ENCODE results near the gene SSTR5. TPM values are rescaled to one million over a fixed set of nuclear protein-coding genes. Genes with fewer than 3 reads are reported as not detected.

The SSTR5 gene
- total RNA-seq, 1 donor from 2014 or later: not detected

- no peak for DNase-seq (ENCODE audit: low read depth)
- H3K4me3 ChIP-seq (ENCODE audit: low read depth, low read length): no peak overlapping the region
- TF ChIP-seq CTCF (conservative IDR thresholded peaks at IDR 0.05; ENCODE audit: low read depth, low read length): no peak
Measured at GRCh38 chr16:1034230-1035065, 38.1 kb upstream of the SSTR5 start.

GRCh38 chr16:1035066-1035415 is 37.5 kb upstream of the SSTR5 start:
- TF ChIP-seq CTCF (conservative IDR thresholded peaks at IDR 0.05; ENCODE audit: low read depth, low read length): no peak
- no peak overlapping the region for H3K4me3 ChIP-seq (ENCODE audit: low read depth, low read length)
- no peak for DNase-seq (ENCODE audit: low read depth)

GRCh38 chr16:1036166-1036565 is 36.4 kb upstream of the SSTR5 start:
- TF ChIP-seq CTCF (conservative IDR thresholded peaks at IDR 0.05; ENCODE audit: low read depth, low read length): no peak
- DNase-seq (ENCODE audit: low read depth): no peak
- no peak overlapping the region for H3K4me3 ChIP-seq (ENCODE audit: low read depth, low read length)

GRCh38 chr16:1036726-1037393 is 35.7 kb upstream of the SSTR5 start:
- H3K4me3 ChIP-seq (ENCODE audit: low read depth, low read length): no peak overlapping the region
- TF ChIP-seq CTCF (conservative IDR thresholded peaks at IDR 0.05; ENCODE audit: low read depth, low read length): no peak
- DNase-seq (ENCODE audit: low read depth): no peak

GRCh38 chr16:1037394-1038257 is 34.9 kb upstream of the SSTR5 start:
- TF ChIP-seq CTCF (conservative IDR thresholded peaks at IDR 0.05; ENCODE audit: low read depth, low read length): no peak
- no peak overlapping the region for H3K4me3 ChIP-seq (ENCODE audit: low read depth, low read length)
- no peak for DNase-seq (ENCODE audit: low read depth)

GRCh38 chr16:1038932-1039331 is 33.6 kb upstream of the SSTR5 start:
- TF ChIP-seq CTCF (conservative IDR thresholded peaks at IDR 0.05; ENCODE audit: low read depth, low read length): no peak
- no peak for DNase-seq (ENCODE audit: low read depth)
- no peak overlapping the region for H3K4me3 ChIP-seq (ENCODE audit: low read depth, low read length)

All from epithelial cell of proximal tubule (primary cell).